H1 (cell line): Measurements from ENCODE around the gene SLC66A2. TPM values are rescaled to one million over a fixed set of nuclear protein-coding genes. Genes with fewer than 3 reads are reported as not detected.

Source experiments
- CTCF ChIA-PET: fragments of 300-600 bp; sonication (Branson Sonifier 250); formaldehyde crosslinking; loops from one replicate; lab custom pipeline; 2021; ENCODE audit not compliant: partially characterized antibody; lab: Charles Lee
- POLR2A ChIA-PET: fragments of 300-600 bp; sonication (Branson Sonifier 250); formaldehyde crosslinking; loops from one replicate; lab custom pipeline; 2021; ENCODE audit warnings: inconsistent platforms; ENCODE audit not compliant: partially characterized antibody; lab: Charles Lee
- DNase-seq, 2 experiments: peaks; one replicate each; pipeline versions ENCODE4 v3.0.0 to v3.0.0-alpha.2; 2010 to 2022; ENCODE audit warnings: low spot score in 2 of 2, low read depth in 1 of 2, mixed read lengths in 1 of 2
- FAIRE-seq: peaks from 2 replicates; lab custom pipeline; 2011; peaks lifted over from hg19 to GRCh38; lab: Jason Lieb, UNC
- H2AFZ ChIP-seq: 2 replicates; pipeline ENCODE4 v1.8.1; 2012; ENCODE audit warnings: low read length, inconsistent platforms
- H2AK5ac ChIP-seq: 2 replicates; pipeline ENCODE4 v1.6.1; 2013; ENCODE audit warnings: low read depth, low read length
- H2BK120ac ChIP-seq: replicated peaks from 2 replicates; pipeline ENCODE3; 2013; ENCODE audit warnings: low read depth, low read length, inconsistent platforms
- H2BK12ac ChIP-seq: 2 replicates; pipeline ENCODE4 v1.6.1; 2013; ENCODE audit warnings: low read depth, low read length
- H2BK15ac ChIP-seq: 2 replicates; pipeline ENCODE4 v1.6.1; 2013; ENCODE audit warnings: low read length
- H2BK20ac ChIP-seq: 2 replicates; pipeline ENCODE4 v1.6.1; 2013; ENCODE audit warnings: low read length
- H2BK5ac ChIP-seq: 2 replicates; pipeline ENCODE4 v1.6.1; 2013; ENCODE audit warnings: low read depth, low read length
- H3K14ac ChIP-seq: 2 replicates; pipeline ENCODE4 v1.6.1; 2013; ENCODE audit warnings: inconsistent platforms; ENCODE audit not compliant: insufficient read length
- H3K18ac ChIP-seq: 2 replicates; pipeline ENCODE4 v1.6.1; 2013; ENCODE audit warnings: low read length; ENCODE audit errors: extremely low read depth
- H3K23ac ChIP-seq: 2 replicates; pipeline ENCODE4 v1.6.1; 2013; ENCODE audit warnings: inconsistent platforms; ENCODE audit not compliant: insufficient read length
- H3K23me2 ChIP-seq: 2 replicates; pipeline ENCODE4 v1.6.1; 2013; ENCODE audit warnings: low read depth, low read length
- H3K27ac ChIP-seq: 2 replicates; pipeline ENCODE4 v1.6.1; 2011; ENCODE audit warnings: low read depth, low read length, inconsistent platforms
- H3K27me3 ChIP-seq, 4 experiments: replicated peaks in 1 of 4; 1 replicate in 1 of 4; 2 replicates in 3 of 4; pipeline versions ENCODE4 v1.6.1 to v1.8.1; 2011 to 2013; ENCODE audit warnings: low read length in 3 of 4, mild to moderate bottlenecking in 3 of 4, inconsistent platforms in 2 of 4, mixed read lengths in 2 of 4, moderate library complexity in 1 of 4; ENCODE audit not compliant: control insufficient read depth in 3 of 4, insufficient read depth in 3 of 4; ENCODE audit errors: extremely low read depth in 1 of 4
- H3K36me3 ChIP-seq, 4 experiments: 2 replicates each; pipeline versions ENCODE4 v1.6.1 to v1.8.1; 2011 to 2013; ENCODE audit warnings: mild to moderate bottlenecking in 4 of 4, low read length in 3 of 4, moderate library complexity in 2 of 4, control low read depth in 1 of 4, inconsistent platforms in 1 of 4; ENCODE audit not compliant: insufficient read depth in 4 of 4, control insufficient read depth in 2 of 4
- H3K4ac ChIP-seq: replicated peaks from 2 replicates; pipeline ENCODE3; 2013; ENCODE audit warnings: low read length, low read depth, mixed read lengths, inconsistent platforms; ENCODE audit not compliant: insufficient read length
- H3K4me1 ChIP-seq, 4 experiments: replicated peaks in 1 of 4; 1 replicate in 1 of 4; 2 replicates in 3 of 4; pipeline versions ENCODE4 v1.6.1 to v1.8.1; 2011 to 2013; ENCODE audit warnings: low read length in 3 of 4, inconsistent platforms in 2 of 4, mixed read lengths in 1 of 4; ENCODE audit not compliant: insufficient read depth in 4 of 4, control insufficient read depth in 3 of 4
- H3K4me2 ChIP-seq, 2 experiments: 2 replicates each; pipeline versions ENCODE4 v1.6.1 to v1.8.1; 2011 to 2013; ENCODE audit warnings: low read depth in 2 of 2, low read length in 2 of 2, control low read depth in 1 of 2, inconsistent platforms in 1 of 2, mild to moderate bottlenecking in 1 of 2; ENCODE audit not compliant: insufficient read depth in 1 of 2
- H3K4me3 ChIP-seq, 4 experiments: fragments of 200-600, 300-600 bp in 1 of 4; sonication (generic), shearing (Covaris generic), sonication (Bioruptor Twin) in 1 of 4; 2 replicates each; pipeline versions ENCODE4 v1.5.1 to v1.8.1; 2011 to 2016; ENCODE audit warnings: low read length in 4 of 4, low read depth in 3 of 4, control low read depth in 2 of 4, inconsistent platforms in 2 of 4, mild to moderate bottlenecking in 2 of 4, mixed read lengths in 1 of 4, moderate library complexity in 1 of 4; ENCODE audit not compliant: insufficient read depth in 2 of 4; ENCODE audit errors: extremely low read depth in 1 of 4
- H3K56ac ChIP-seq: replicated peaks from 2 replicates; pipeline ENCODE3; 2013; ENCODE audit warnings: low read depth, mild to moderate bottlenecking, mixed read lengths, low read length, inconsistent platforms; ENCODE audit not compliant: insufficient read length
- H3K79me1 ChIP-seq: 2 replicates; pipeline ENCODE4 v1.6.1; 2013; ENCODE audit warnings: low read depth, low read length, control low read depth
- H3K79me2 ChIP-seq, 2 experiments: 2 replicates each; pipeline versions ENCODE4 v1.6.1 to v1.8.1; 2012 to 2013; ENCODE audit warnings: low read length in 2 of 2, mild to moderate bottlenecking in 2 of 2, inconsistent platforms in 1 of 2; ENCODE audit not compliant: insufficient read depth in 2 of 2, control insufficient read depth in 1 of 2
- H3K9ac ChIP-seq, 4 experiments: replicated peaks in 1 of 4; 1 replicate in 1 of 4; 2 replicates in 3 of 4; pipeline versions ENCODE4 v1.6.1 to v1.8.1; 2011 to 2013; ENCODE audit warnings: low read depth in 3 of 4, low read length in 3 of 4, control low read depth in 2 of 4, mild to moderate bottlenecking in 2 of 4, moderate library complexity in 2 of 4, inconsistent platforms in 1 of 4; ENCODE audit errors: extremely low read depth in 1 of 4
- H3K9me3 ChIP-seq, 2 experiments: 2 replicates each; pipeline versions ENCODE4 v1.6.1 to v1.8.1; 2012 to 2013; ENCODE audit warnings: mild to moderate bottlenecking in 2 of 2, moderate library complexity in 2 of 2, control low read depth in 1 of 2, inconsistent platforms in 1 of 2, low read depth in 1 of 2, low read length in 1 of 2, mixed read lengths in 1 of 2; ENCODE audit not compliant: insufficient read depth in 2 of 2
- H4K20me1 ChIP-seq, 2 experiments: replicated peaks in 1 of 2; 2 replicates each; pipeline versions ENCODE3 to v1.8.1; 2011 to 2013; ENCODE audit warnings: inconsistent platforms in 2 of 2, low read length in 2 of 2, mild to moderate bottlenecking in 1 of 2; ENCODE audit not compliant: insufficient read depth in 2 of 2, control insufficient read depth in 1 of 2
- H4K5ac ChIP-seq: 2 replicates; pipeline ENCODE4 v1.6.1; 2013; ENCODE audit warnings: low read length, low read depth, mixed read lengths, inconsistent platforms; ENCODE audit not compliant: insufficient read length
- H4K8ac ChIP-seq: 2 replicates; pipeline ENCODE4 v1.8.0; 2013; ENCODE audit warnings: mild to moderate bottlenecking, moderate library complexity, low read length, inconsistent platforms; ENCODE audit not compliant: insufficient read depth; ENCODE audit errors: extremely low read depth
- H4K91ac ChIP-seq: replicated peaks from 2 replicates; pipeline ENCODE3; 2013; ENCODE audit warnings: low read length, mixed read lengths, inconsistent platforms; ENCODE audit not compliant: insufficient read length
- CBX8 ChIP-seq: fragments of 300-800, 300-1000 bp; sonication (generic); IDR thresholded peaks from 2 replicates; pipeline ENCODE4 v1.7.1; 2016; ENCODE audit warnings: low read depth, low read length, borderline replicate concordance
- HDAC2 ChIP-seq, 2 experiments: fragments of 300-600 bp in 1 of 2; sonication (generic) in 1 of 2; IDR thresholded peaks; 2 replicates each; pipeline ENCODE4 v1.6.1; 2011 to 2012; ENCODE audit warnings: low read depth in 2 of 2, low read length in 2 of 2, mild to moderate bottlenecking in 2 of 2, moderate library complexity in 2 of 2, borderline replicate concordance in 1 of 2, inconsistent platforms in 1 of 2
- PHF8 ChIP-seq: fragments of 200-600 bp; sonication (generic); conservative IDR thresholded peaks from 2 replicates; pipeline ENCODE4 v1.7.1; 2012; ENCODE audit warnings: low read depth, mild to moderate bottlenecking, inconsistent platforms, low read length, moderate library complexity
- POLR2AphosphoS5 ChIP-seq: IDR thresholded peaks from 2 replicates; pipeline ENCODE4 v1.6.1; 2011; ENCODE audit warnings: low read depth, low read length
- SIN3A ChIP-seq, 2 experiments: IDR thresholded peaks in 1 of 2; conservative IDR thresholded peaks in 1 of 2; 2 replicates each; pipeline ENCODE4 v1.6.1; 2011 to 2012; ENCODE audit warnings: low read length in 2 of 2, improper control_type of control experiment in 1 of 2, low read depth in 1 of 2, mild to moderate bottlenecking in 1 of 2
- SIRT6 ChIP-seq: IDR thresholded peaks from one replicate; pipeline ENCODE4 v1.7.1; 2012; ENCODE audit warnings: low read length, inconsistent platforms
- SUZ12 ChIP-seq: fragments of 200-600 bp; sonication (generic); IDR thresholded peaks from 2 replicates; pipeline ENCODE4 v1.6.1; 2012; ENCODE audit warnings: mild to moderate bottlenecking, inconsistent platforms, low read length, moderate library complexity, mixed read lengths
- YY1 ChIP-seq: IDR thresholded peaks from 2 replicates; pipeline ENCODE4 v1.6.1; 2011; ENCODE audit warnings: low read depth, mild to moderate bottlenecking, low read length
- ZNF274 ChIP-seq: IDR thresholded peaks from 2 replicates; pipeline ENCODE4 v1.7.0; 2012; ENCODE audit warnings: low read length, borderline replicate concordance; ENCODE audit errors: extremely low read depth
- WGBS, 2 experiments: shearing (Covaris generic) in 1 of 2; methylation state at CpG; one replicate each; pipeline versions ENCODE4 v1.1.6 to v1.1.7; 2013 to 2015; ENCODE audit warnings: low lambda C conversion rate in 2 of 2, mixed read lengths in 2 of 2, inconsistent platforms in 1 of 2, low coverage in 1 of 2, missing lambda C conversion rate in 1 of 2; ENCODE audit not compliant: insufficient replicate concordance in 2 of 2, insufficient coverage in 1 of 2, insufficient read length in 1 of 2; ENCODE audit errors: extremely low coverage in 1 of 2, missing lambda C conversion rate in 1 of 2; 5-methylcytosine and 5-hydroxymethylcytosine counted together
- polyA plus RNA-seq, 7 experiments: library from polyadenylated mRNA; depleted of rRNA in 3 of 7; stranded (reverse) in 5 of 7; unstranded in 2 of 7; fragments of >200 nt in 5 of 7; fragments of 200-250 nt in 2 of 7; gene quantifications; 1 replicate in 5 of 7; 2 replicates in 1 of 7; 4 replicates in 1 of 7; pipeline versions ENCODE4 v1.2.1 to v1.2.3, GENCODE V29; 2011 to 2013; ENCODE audit warnings: missing spikeins in 2 of 7, mixed read lengths in 2 of 7
- total RNA-seq: library from RNA; stranded (reverse); fragmentation: NEBNext Ultra II Directional; extraction: Animal tissue kit (Norgen Biotek cat#: 25700); gene quantifications from 2 replicates; pipeline ENCODE4 v1.2.1, GENCODE V29; 2021
- TF ChIP-seq, protein P1 (sequence below): IDR thresholded peaks from 2 replicates; pipeline ENCODE4 v1.6.1; 2012; ENCODE audit warnings: inconsistent platforms

SLC66A2 gene
- total and polyA plus RNA-seq, 2 of the 8 experiments (the other 6 are each of a cell fraction or from before 2014, with no cell fraction given): 15.0 to 18.9 TPM

- ChIA-PET CTCF (interaction anchor here (3.2 kb wide), 1 partner anchor 22 kb away, joined by 9 read pairs; no protein-coding TSS in a partner anchor), POLR2A (interaction anchor here (0.9 to 2.1 kb wide), 5 partner anchors 11 to 143 kb away, joined by 3 to 8 read pairs (median 5); no protein-coding TSS in a partner anchor)
- Histone ChIP-seq H3K23ac (no peak overlapping the region), H3K4me3 (peak overlapping the region in 1 of 4 experiments; percentile 64; a peak in 3 of 8 replicates), H3K4me2 (peak overlapping the region; percentile 40 to 70), H3K23me2 (peaks cover 2% of the 10 kb centered on the region; the same call in 1 of the 2 replicates), H3K27ac (no peak overlapping the region), H4K20me1 (peaks cover 2 to 10% of the 10 kb centered on the region in 2 experiments), H3K14ac (no peak overlapping the region), H3K9me3 (no peaks in the 10 kb centered on the region), H2BK15ac (no peak overlapping the region), H4K91ac (no peak overlapping the region), H2BK5ac (0 out of 2 replicates have a peak overlapping the region, but pooled peaks have one; percentile 35), H2AFZ (no peak overlapping the region), H3K36me3 (peaks cover 0 to 2% (median 0%) of the 10 kb centered on the region in 4 experiments; a peak in 2 of 8 replicates), H2BK120ac (no peak overlapping the region), H3K9ac (peak overlapping the region in 1 of 4 experiments; percentile 34; a peak in 1 of 7 replicates), H4K8ac (peak overlapping the region; percentile 28), H2BK12ac (no peak overlapping the region), H3K18ac (peak overlapping the region; percentile 60; the same call in 1 of the 2 replicates), H2BK20ac (no peak overlapping the region), H3K56ac (no peak overlapping the region), H3K27me3 (peaks cover 3 to 44% (median 38%) of the 10 kb centered on the region in 4 experiments), H4K5ac (no peak overlapping the region), H3K79me2 (no peaks in the 10 kb centered on the region), H2AK5ac (peak overlapping the region; percentile 93; the same call in 1 of the 2 replicates), H3K79me1 (no peaks in the 10 kb centered on the region), H3K4ac (no peak overlapping the region), H3K4me1 (peaks cover 2 to 16% (median 14%) of the 10 kb centered on the region in 4 experiments; a peak in 6 of 7 replicates)
- no peak for FAIRE-seq
- WGBS, 2 experiments: 66% methylated on average over 21 of the region's 24 CpGs; no CpG with 5 or more reads in 1 of the 2 experiments
- peak in 1 of 2 experiments; percentile 64 for DNase-seq
- TF ChIP-seq YY1 (no peak), SIRT6 (no peak), CBX8 (no peak), HDAC2 (IDR thresholded peaks at IDR 0.05; ENCODE audit: borderline replicate concordance in 1 of 2, low read depth in 2 of 2, low read length in 2 of 2) (no peak), ZNF274 (no peak), POLR2AphosphoS5 (peak; percentile 42; the same call in 1 of the 2 replicates), PHF8 (no peak), SIN3A (conservative IDR thresholded peaks at IDR 0.05 in 1 of 2, IDR thresholded peaks at IDR 0.05 in 1 of 2; ENCODE audit: low read depth in 1 of 2, low read length in 2 of 2) (no peak), SUZ12 (no peak)
- TF ChIP-seq, protein P1, sequence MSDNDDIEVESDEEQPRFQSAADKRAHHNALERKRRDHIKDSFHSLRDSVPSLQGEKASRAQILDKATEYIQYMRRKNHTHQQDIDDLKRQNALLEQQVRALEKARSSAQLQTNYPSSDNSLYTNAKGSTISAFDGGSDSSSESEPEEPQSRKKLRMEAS: peak; percentile 95
These were observed 13.9 kb upstream of the SLC66A2 start for GRCh38 chr18:79965119-79965902.
